Activated naive CD4-positive, alpha-beta T cell treated with anti-CD3 and anti-CD28 coated beads, Interleukin-2, amount 50 U/mL, for 24 hours (primary cell): Measurements from ENCODE around the gene SPATA32.
"Not testable (repeated sequence)": the region's sequence is repeated elsewhere in the genome, so short reads cannot be mapped to it uniquely, and the experiment has no call there.

Experiments
- H3K27ac Mint-ChIP-seq: one replicate; pipeline ENCODE4 v1.8.0; 2021; ENCODE audit warnings: mild to moderate bottlenecking, mixed read lengths
- H3K27me3 Mint-ChIP-seq: one replicate; pipeline ENCODE4 v1.8.0; 2021; ENCODE audit warnings: mixed read lengths
- H3K36me3 Mint-ChIP-seq: one replicate; pipeline ENCODE4 v1.8.0; 2021; ENCODE audit warnings: mixed read lengths
- H3K4me1 Mint-ChIP-seq: one replicate; pipeline ENCODE4 v1.8.0; 2021; ENCODE audit warnings: mixed read lengths
- H3K4me3 Mint-ChIP-seq: one replicate; pipeline ENCODE4 v1.8.0; 2021; ENCODE audit warnings: mild to moderate bottlenecking, mixed read lengths
- H3K9me3 Mint-ChIP-seq: one replicate; pipeline ENCODE4 v1.8.0; 2021; ENCODE audit warnings: mixed read lengths

SPATA32 gene, protein sequence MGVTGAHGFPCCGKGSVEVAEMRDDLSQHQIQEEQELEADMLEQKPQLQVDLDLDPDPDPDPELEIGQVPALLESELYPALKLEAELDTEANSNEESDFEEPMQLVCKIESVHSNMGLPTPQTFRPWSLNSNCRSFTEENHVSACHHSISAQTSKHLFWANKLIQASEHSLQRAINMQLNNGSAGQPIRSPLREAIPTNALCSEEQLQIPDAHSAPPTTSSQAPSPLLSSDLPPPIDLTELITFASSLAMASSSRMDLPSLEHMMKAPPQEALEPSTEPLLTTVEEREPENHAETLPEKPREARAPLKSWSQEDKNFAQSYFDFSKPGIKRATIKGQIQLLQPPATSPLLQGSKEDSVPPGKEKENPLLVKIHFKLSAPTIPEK

DNA sequence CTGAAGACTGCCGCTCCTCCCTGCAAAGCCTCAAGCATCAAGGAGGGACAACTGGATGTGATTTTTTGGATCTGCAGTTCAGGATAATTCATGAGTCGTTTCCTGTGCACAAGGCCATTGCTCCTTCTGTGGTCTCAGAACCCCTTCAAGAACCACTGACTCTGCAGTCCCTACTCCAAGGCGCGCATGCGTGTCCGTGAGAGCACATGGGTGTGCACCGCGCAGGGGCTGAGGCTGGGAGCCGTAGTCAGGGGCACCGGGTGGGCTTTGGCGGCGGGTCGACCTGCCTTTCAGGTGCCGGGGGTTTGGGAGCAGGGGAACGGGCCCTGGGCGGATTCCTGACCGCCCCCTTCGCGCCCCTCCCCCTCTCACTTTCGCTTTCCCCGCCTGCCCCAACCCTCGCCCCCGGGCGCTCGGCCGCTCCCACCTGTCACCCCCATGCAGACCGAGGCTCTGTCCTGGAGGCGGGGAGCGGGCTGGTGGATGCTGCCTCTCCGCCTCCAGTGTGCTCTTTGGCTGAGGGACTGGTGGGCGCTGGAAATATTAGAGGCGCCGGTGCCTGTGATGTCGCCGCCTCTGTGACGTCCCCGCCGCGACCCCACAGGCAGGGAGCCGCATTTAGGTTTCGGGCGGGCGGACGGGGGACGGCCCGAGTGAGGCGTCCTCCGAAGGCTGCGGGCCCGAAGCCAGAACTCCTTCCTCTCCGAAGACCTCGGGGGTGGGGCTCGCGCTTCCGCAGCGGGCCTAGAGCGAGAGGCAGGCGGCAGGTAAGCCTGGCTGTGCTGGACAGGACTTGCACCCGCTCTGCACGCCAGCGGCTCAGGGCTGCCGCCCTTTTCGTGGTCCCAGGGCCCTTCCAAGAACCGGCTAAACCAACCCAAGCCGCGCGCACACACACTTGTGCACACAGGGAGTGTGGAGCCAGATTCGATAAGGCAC, at the start of gene SPATA32:
Gene SPATA32 (minus strand): TSS at position 518 of the 939 bp plus-strand sequence. CDS start 78 bp downstream, at position 440.
- Mint-ChIP-seq H3K9me3 (no peaks in the 10 kb centered on the region), H3K4me3 (peak within 1 kb of the TSS; percentile 68), H3K4me1 (peaks cover 43% of the 10 kb centered on the region), H3K27me3 (no peaks in the 10 kb centered on the region), H3K36me3 (peaks cover 1% of the 10 kb centered on the region), H3K27ac (peak within 1 kb of the TSS; percentile 78)

DNA sequence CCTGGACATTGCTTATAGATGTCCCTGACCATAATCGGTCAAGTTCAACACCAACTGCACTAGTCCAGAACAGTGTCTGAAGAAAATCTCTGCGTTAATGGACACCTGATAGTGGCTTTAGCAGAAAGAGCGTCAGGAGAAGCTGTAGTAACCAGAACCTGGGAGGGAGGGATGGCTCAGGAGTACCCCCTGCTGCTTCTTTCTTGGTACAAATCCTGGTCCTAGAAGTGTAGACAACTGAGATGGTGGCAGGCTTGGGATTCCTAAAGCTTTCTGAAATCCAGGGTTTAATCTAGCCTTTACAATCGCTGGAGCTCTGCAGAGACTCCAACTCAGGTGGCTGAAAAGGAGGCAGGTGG, 49.5 kb upstream of the SPATA32 start:
- Mint-ChIP-seq H3K9me3 (no peaks in the 10 kb centered on the region), H3K4me3 (peak overlapping the region; percentile 71), H3K27ac (peak overlapping the region; percentile 88), H3K4me1 (peaks cover 82% of the 10 kb centered on the region), H3K27me3 (no peaks in the 10 kb centered on the region), H3K36me3 (peaks cover 13% of the 10 kb centered on the region)

DNA sequence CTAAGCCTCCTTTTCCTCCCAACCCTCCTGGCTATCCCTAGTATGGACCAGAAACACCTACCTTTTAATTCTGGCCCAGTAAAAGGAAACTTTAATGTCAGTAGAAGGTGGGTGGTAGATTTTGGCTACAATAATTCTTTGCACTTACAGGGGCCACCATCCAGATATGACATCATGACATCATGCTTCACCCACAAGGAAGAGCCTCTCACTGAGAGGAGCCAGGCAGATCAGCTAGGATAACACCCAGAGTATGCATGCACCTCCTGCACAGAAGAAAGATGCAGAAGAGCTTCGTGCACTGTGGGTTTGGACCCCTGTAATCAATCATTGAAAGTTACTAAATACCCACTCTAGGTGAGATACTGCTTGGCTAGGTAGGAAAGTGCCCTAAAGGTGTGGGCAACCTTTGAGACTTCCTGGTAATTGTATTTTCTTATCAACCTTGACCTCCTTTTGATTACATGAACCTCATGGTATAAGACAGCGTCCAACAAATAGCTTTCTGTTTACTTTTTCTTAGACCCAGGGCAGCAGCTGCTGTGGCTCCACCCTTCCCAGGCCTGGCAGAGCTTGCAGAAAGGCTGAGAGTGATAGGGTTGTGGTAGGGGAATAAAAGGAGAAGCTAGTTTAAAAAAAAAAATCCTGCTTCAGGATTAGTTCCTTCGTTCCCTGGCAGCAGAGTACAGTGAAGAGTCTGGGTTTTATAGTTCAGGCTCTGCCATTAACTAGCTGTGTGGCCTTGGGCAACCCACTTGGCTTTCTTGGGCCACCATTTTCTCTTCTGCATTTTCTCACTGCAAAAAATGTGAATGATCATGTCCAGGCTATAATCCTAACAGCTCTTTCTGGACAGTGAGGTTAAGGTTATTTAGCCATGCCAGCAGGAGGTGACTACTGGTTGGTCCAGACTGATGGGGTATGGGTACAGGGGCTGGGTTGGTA, 48.8 kb upstream of the SPATA32 start:
- H3K4me3 Mint-ChIP-seq: peak overlapping the region; percentile 71
- no peaks in the 10 kb centered on the region for H3K27me3 Mint-ChIP-seq
- peaks cover 13% of the 10 kb centered on the region for H3K36me3 Mint-ChIP-seq
- H3K27ac Mint-ChIP-seq: peak overlapping the region; percentile 88
- no peaks in the 10 kb centered on the region for H3K9me3 Mint-ChIP-seq
- peaks cover 87% of the 10 kb centered on the region for H3K4me1 Mint-ChIP-seq

DNA sequence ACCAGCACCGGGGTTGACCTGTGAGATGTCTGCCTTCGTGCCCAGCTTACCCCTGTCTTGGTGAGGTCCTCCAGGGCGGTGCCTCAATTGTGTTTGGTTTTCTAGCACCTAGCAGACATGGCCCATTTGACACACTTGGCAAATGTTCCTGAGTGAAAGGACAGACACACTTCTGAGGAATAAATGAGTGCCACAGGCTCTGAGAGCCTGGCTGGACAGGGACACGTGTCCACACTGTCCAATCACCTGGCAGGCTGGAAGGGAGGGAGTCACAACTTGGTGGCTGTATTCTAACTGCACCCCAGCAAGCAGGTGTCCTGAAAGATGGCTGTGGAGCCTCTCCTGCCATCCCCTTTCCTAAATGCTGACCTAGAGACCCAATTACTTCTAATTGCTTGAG, 47.5 kb upstream of the SPATA32 start:
- Mint-ChIP-seq H3K27me3 (no peaks in the 10 kb centered on the region), H3K4me3 (peak overlapping the region; percentile 36), H3K36me3 (peaks cover 9% of the 10 kb centered on the region), H3K9me3 (no peaks in the 10 kb centered on the region), H3K27ac (peak overlapping the region; percentile 90), H3K4me1 (peaks cover 86% of the 10 kb centered on the region)

DNA sequence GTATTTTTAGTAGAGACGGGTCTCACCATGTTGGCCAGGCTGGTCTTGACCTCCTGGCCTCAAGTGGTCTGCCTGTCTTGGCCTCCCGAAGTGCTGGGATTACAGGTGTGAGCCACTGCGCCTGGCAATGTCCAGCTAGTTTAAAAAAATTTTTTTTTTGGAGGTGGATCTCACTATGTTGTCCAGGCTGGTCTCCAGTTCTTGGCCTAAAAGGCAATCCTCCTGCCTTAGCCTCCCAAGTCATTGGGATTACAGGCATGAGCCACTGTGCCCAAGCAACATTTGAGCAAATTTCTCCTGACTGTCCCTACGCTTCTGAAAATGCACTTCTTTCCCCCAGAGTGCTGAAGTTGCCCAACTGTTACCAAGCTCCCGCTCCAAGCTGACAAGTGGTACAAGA, 46.9 kb upstream of the SPATA32 start:
- peaks cover 9% of the 10 kb centered on the region for H3K36me3 Mint-ChIP-seq
- no peaks in the 10 kb centered on the region for H3K9me3 Mint-ChIP-seq
- peak overlapping the region; percentile 90 for H3K27ac Mint-ChIP-seq
- peaks cover 84% of the 10 kb centered on the region for H3K4me1 Mint-ChIP-seq
- peak overlapping the region; percentile 36 for H3K4me3 Mint-ChIP-seq
- no peaks in the 10 kb centered on the region for H3K27me3 Mint-ChIP-seq

DNA sequence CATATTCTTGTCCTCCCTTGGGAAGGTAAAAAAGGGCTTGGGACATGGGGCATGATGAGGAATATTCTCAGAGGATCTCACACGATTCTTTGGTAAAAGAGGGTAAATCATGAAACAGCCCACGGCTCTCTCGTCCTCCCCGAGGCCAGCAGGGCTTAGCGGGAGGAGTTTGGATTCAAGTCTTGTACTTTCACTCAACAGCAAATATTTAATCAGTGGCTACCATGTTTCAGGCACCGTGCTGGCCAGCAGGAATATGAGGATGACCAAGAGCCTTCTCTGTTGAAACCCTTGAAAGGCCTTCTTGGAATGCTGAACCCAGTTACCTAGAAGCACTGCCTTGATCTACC, 46.1 kb upstream of the SPATA32 start:
- H3K9me3 Mint-ChIP-seq: no peaks in the 10 kb centered on the region
- H3K4me3 Mint-ChIP-seq: peak overlapping the region; percentile 63
- H3K4me1 Mint-ChIP-seq: peaks cover 81% of the 10 kb centered on the region
- H3K27me3 Mint-ChIP-seq: no peaks in the 10 kb centered on the region
- peak overlapping the region; percentile 92 for H3K27ac Mint-ChIP-seq
- H3K36me3 Mint-ChIP-seq: peaks cover 9% of the 10 kb centered on the region

DNA sequence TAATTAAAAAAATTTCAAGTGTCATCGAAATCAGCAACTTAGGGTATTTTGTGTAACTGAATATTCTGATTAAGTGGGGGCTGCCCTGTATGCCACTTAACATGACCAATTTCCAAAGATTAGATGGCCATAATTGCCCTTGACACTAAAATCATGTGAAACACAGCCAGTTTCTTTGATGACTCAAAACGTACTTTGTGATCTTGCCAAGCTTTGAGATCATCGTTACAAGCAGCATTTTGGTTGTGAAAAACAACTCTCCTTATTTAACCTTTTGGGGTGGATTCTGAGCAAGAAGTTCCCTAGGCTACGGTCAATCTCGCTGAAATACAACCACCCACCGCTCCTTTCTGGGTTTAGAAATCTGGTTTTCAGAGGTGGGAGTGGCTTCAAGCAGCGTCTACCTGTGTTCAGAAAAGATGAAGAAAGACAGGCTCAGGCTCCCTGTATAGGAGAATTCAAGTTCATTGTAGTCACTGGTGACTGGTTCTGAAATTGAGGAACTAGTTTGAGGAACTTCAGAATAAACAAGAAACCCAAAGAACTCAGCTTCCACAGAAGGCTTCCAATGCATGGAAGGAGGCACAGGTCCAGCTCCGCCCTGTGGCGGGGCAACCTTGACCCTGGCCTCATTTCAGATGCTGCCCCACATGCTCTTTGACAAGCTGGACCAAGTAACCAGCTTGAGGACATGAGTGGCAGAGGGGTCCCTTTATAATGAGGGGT, 45.6 kb upstream of the SPATA32 start:
- Mint-ChIP-seq H3K9me3 (no peaks in the 10 kb centered on the region), H3K36me3 (peaks cover 11% of the 10 kb centered on the region), H3K27me3 (no peaks in the 10 kb centered on the region), H3K4me1 (peaks cover 81% of the 10 kb centered on the region), H3K4me3 (peak overlapping the region; percentile 63), H3K27ac (peak overlapping the region; percentile 92)

DNA sequence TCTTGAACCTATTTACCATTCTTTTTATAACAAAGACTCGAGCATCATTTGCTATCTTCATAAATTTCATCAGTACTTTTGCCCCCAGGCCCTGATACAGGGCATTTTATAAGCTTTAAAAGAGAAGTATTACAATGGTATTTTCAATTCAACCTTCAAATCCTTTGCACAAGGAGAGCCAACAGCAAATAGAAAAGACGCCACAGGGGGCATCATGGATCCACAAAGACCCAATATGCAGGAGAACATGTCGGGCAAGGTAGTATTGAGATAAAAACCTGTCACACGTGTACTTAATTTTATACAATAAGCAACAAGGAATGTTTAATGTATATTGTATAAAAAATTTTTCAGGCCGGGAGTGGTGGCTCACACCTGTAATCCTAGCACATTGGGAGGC, 44.7 kb upstream of the SPATA32 start:
- no peaks in the 10 kb centered on the region for H3K27me3 Mint-ChIP-seq

DNA sequence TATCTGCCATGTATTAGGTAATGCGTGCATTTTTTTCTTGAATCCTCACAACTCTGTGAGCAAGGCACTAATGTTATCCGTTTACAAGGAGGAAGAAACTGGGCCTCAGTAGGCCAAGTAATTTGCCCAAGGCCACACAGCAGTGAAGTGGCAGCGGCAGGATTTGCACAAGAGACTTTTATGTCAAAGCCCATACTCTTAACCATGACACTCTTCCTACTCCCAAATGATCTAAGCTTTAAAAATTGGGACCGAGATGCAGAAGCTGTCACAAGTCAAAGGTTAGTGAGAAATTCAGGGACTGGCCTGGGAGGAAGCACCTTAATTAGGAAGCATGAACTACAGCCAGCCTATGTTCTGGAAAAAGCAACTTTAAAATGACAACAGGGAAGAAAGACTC, 44.2 kb upstream of the SPATA32 start:
- H3K36me3 Mint-ChIP-seq: peaks cover 9% of the 10 kb centered on the region
- peaks cover 77% of the 10 kb centered on the region for H3K4me1 Mint-ChIP-seq
- no peaks in the 10 kb centered on the region for H3K27me3 Mint-ChIP-seq
- H3K4me3 Mint-ChIP-seq: no peak overlapping the region
- peak overlapping the region; percentile 46 for H3K27ac Mint-ChIP-seq
- no peaks in the 10 kb centered on the region for H3K9me3 Mint-ChIP-seq

More for the DNA sequence above, 44.7 kb upstream of the SPATA32 start:
- H3K27ac Mint-ChIP-seq: peak overlapping the region; percentile 23
- peaks cover 77% of the 10 kb centered on the region for H3K4me1 Mint-ChIP-seq
- peak overlapping the region; percentile 19 for H3K4me3 Mint-ChIP-seq
- H3K36me3 Mint-ChIP-seq: peaks cover 9% of the 10 kb centered on the region
- H3K9me3 Mint-ChIP-seq: no peaks in the 10 kb centered on the region

DNA sequence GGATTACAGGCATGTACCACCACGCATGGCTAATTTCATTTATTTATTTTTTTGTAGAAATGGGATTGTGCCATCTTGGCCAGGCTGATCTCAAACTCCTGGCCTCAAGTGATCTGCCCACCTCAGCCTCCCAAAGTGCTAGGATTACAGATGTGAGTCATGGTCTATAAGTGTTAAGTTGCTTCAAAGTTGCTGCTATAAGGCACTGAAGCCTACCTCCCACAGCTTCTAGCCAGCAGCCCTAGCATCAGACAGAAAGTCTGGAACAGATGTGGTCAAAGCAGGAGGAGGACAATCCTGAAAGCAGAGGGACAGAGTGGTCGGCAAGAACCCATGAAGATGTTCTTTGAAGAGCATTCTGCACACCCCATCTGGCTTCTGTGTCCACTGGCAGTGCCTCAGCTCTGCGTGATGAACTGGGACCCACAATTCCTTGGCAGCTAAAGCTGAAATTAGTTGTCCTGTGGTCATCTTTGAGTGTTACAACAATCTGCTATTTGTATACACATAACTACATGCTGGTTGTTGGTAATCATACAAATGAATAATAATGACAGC, 43.7 kb upstream of the SPATA32 start:
- H3K27me3 Mint-ChIP-seq: no peaks in the 10 kb centered on the region
- H3K9me3 Mint-ChIP-seq: no peaks in the 10 kb centered on the region
- H3K36me3 Mint-ChIP-seq: peaks cover 8% of the 10 kb centered on the region
- H3K27ac Mint-ChIP-seq: peak overlapping the region; percentile 90
- peak overlapping the region; percentile 11 for H3K4me3 Mint-ChIP-seq
- peaks cover 76% of the 10 kb centered on the region for H3K4me1 Mint-ChIP-seq

DNA sequence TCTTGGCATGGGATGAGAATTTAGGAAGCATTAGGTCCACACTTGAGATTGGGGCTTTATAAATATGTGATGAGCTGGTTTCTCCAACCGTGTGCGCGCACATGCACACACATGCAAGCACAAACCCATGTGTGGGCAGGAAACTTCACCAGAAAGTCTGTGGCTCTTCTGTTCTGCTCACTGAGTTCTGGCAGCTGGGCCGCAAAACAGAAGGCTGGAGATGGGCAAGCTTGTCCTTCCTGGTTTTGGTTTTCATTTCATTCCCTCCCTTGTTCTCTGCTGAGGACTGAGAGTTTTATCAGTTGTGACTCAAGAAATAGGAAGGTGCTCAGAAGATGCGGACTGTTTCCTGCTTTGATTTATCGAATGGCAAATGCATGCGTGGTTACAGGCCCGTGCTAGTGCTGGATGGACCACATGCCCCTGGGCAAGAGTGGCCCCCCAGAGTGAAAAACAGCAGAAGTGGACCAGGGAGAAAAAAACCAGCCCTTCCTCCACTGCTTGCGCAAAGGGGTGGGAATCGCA, 40.8 kb upstream of the SPATA32 start:
- H3K27me3 Mint-ChIP-seq: no peaks in the 10 kb centered on the region
- peak overlapping the region; percentile 92 for H3K27ac Mint-ChIP-seq
- peaks cover 81% of the 10 kb centered on the region for H3K4me1 Mint-ChIP-seq
- no peaks in the 10 kb centered on the region for H3K9me3 Mint-ChIP-seq
- H3K4me3 Mint-ChIP-seq: peak overlapping the region; percentile 65
- H3K36me3 Mint-ChIP-seq: peaks cover 3% of the 10 kb centered on the region

DNA sequence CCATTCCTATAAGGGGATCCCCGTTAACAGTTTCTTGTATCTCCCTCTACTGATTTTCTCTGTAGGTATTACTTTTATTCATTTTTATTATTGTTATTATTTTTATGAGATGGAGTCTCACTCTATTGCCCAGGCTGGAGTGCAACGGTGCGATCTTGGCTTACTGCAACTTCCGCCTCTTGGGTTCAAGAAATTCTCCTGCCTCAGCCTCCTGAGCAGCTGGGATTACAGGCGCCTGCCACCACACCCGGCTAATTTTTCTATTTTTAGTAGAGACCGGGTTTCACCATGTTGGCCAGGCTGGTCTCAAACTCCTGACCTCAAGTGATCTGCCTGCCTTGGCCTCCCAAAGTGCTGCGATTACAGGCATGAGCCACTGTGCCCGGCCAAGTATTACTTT, 40.3 kb upstream of the SPATA32 start:
- not testable (repeated sequence) for H3K9me3 Mint-ChIP-seq, H3K36me3 Mint-ChIP-seq

DNA sequence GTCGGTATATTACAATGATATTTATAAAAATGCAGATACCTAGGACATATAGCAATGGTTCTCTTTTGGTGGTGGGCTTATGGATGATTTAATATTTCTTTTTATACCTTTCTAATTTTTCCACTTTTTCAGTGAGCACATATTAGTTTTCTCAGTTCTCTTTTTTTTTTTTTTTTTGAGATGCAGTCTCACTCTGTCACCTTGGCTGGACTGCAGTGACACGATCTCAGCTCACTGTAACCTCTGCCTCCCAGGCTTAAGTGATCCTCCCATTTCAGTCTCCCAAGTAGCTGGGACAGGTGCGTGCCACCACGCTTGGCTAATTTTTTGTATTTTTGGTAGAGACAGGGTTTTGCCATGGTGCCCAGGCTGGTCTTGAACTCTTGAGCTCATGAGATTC, 39.8 kb upstream of the SPATA32 start:
- H3K4me1 Mint-ChIP-seq: peaks cover 83% of the 10 kb centered on the region
- no peak overlapping the region for H3K27ac Mint-ChIP-seq
- no peaks in the 10 kb centered on the region for H3K9me3 Mint-ChIP-seq
- no peak overlapping the region for H3K4me3 Mint-ChIP-seq
- H3K27me3 Mint-ChIP-seq: no peaks in the 10 kb centered on the region
- peaks cover 3% of the 10 kb centered on the region for H3K36me3 Mint-ChIP-seq

More for the DNA sequence above, 40.3 kb upstream of the SPATA32 start:
- H3K27ac Mint-ChIP-seq, H3K27me3 Mint-ChIP-seq, H3K4me3 Mint-ChIP-seq: not testable (repeated sequence)
- H3K4me1 Mint-ChIP-seq: peaks cover 80% of the 10 kb centered on the region

DNA sequence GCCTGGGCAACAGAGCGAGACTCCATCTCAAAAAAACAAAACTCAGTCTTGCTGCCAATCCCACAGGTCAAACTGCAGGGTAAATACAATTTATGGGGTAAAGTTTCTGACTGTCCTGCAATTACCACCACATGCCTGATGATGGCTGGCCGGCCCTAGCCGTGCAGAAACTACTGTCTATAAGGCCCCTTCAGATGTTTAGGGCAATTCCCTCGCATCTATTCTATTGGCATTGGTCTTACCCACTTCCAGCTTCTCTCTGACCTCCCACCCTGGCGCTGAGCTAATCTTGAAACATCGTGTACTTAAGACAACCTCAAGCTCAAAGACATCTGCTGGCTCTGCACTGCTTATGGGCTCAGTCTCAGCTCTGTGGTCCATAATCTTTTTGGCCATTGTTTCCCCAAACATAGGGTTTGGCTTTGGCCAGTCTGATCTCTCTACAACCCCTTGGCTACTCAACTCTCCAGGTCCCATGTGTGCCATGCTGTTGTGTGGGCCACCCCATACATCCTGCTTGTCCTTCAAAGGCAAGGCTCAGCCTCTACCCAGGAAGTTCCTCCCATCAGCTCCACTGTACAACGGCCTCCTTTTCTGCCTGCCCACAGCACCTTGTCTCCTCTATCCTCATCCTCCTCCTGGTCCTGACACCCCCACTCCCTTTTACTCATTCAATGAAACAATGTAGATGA, 38.3 kb upstream of the SPATA32 start:
- Mint-ChIP-seq H3K36me3 (peaks cover 3% of the 10 kb centered on the region), H3K4me1 (peaks cover 84% of the 10 kb centered on the region), H3K4me3 (peak overlapping the region; percentile 8)

More for the DNA sequence above, 38.3 kb upstream of the SPATA32 start:
- H3K27ac Mint-ChIP-seq: peak overlapping the region; percentile 56
- no peaks in the 10 kb centered on the region for H3K9me3 Mint-ChIP-seq
- H3K27me3 Mint-ChIP-seq: no peaks in the 10 kb centered on the region
